ENCODE data around the gene ALK.

ALK gene

GRCh38 chr2:29516767-29517166, 404.6 kb downstream of the ALK start:
- no peak overlapping the region for H3K27ac ChIP-seq
- H3K79me2 ChIP-seq (ENCODE audit: insufficient read depth, low read depth), result no peaks in the 10 kb centered on the region
- no peak overlapping the region for H2AFZ ChIP-seq (ENCODE audit: low read depth)
- no peak overlapping the region for H3K4me3 ChIP-seq (IDR thresholded peaks at IDR 0.05; ENCODE audit: insufficient read depth, low read depth, low read length)
- no peaks in the 10 kb centered on the region for H3K27me3 ChIP-seq (ENCODE audit: insufficient read depth, low read depth)
- H4K20me1 ChIP-seq (ENCODE audit: insufficient read depth), result no peaks in the 10 kb centered on the region
- H3K9ac ChIP-seq, result no peak overlapping the region
- H3K36me3 ChIP-seq (ENCODE audit: insufficient read depth), result no peaks in the 10 kb centered on the region
- H3K4me1 ChIP-seq (ENCODE audit: low read depth, poor library complexity, severe bottlenecking), result no peaks in the 10 kb centered on the region
- no peak for TF ChIP-seq CTCF (conservative IDR thresholded peaks at IDR 0.05; ENCODE audit: low read depth, low read length)
- H3K4me2 ChIP-seq, result no peak overlapping the region

GRCh38 chr2:29509878-29510277, 411.5 kb downstream of the ALK start:
- Histone ChIP-seq H3K9ac (no peak overlapping the region), H3K4me3 (IDR thresholded peaks at IDR 0.05; ENCODE audit: insufficient read depth, low read depth, low read length) (no peak overlapping the region), H4K20me1 (ENCODE audit: insufficient read depth) (no peaks in the 10 kb centered on the region), H3K27ac (no peak overlapping the region), H3K4me2 (no peak overlapping the region), H3K36me3 (ENCODE audit: insufficient read depth) (no peaks in the 10 kb centered on the region), H3K4me1 (ENCODE audit: low read depth, poor library complexity, severe bottlenecking) (no peaks in the 10 kb centered on the region), H2AFZ (ENCODE audit: low read depth) (no peak overlapping the region), H3K27me3 (ENCODE audit: insufficient read depth, low read depth) (no peaks in the 10 kb centered on the region), H3K79me2 (ENCODE audit: insufficient read depth, low read depth) (no peaks in the 10 kb centered on the region)
- no peak for TF ChIP-seq CTCF (conservative IDR thresholded peaks at IDR 0.05; ENCODE audit: low read depth, low read length)

- no peak for TF ChIP-seq CTCF (conservative IDR thresholded peaks at IDR 0.05; ENCODE audit: low read depth, low read length)
- H4K20me1 ChIP-seq (ENCODE audit: insufficient read depth), result no peaks in the 10 kb centered on the region
- H3K27me3 ChIP-seq (ENCODE audit: insufficient read depth, low read depth), result no peaks in the 10 kb centered on the region
- no peak overlapping the region for H3K9ac ChIP-seq
- no peaks in the 10 kb centered on the region for H3K4me1 ChIP-seq (ENCODE audit: low read depth, poor library complexity, severe bottlenecking)
- H3K79me2 ChIP-seq (ENCODE audit: insufficient read depth, low read depth), result no peaks in the 10 kb centered on the region
- no peaks in the 10 kb centered on the region for H3K36me3 ChIP-seq (ENCODE audit: insufficient read depth)
- H3K4me2 ChIP-seq, result no peak overlapping the region
- H3K4me3 ChIP-seq (IDR thresholded peaks at IDR 0.05; ENCODE audit: insufficient read depth, low read depth, low read length), result no peak overlapping the region
- H2AFZ ChIP-seq (ENCODE audit: low read depth), result no peak overlapping the region
- no peak overlapping the region for H3K27ac ChIP-seq
Observed at GRCh38 chr2:29509397-29509796, 412.0 kb downstream of the ALK start.

GRCh38 chr2:29504746-29505145, 416.6 kb downstream of the ALK start:
- Histone ChIP-seq H3K9ac (no peak overlapping the region), H3K27me3 (ENCODE audit: insufficient read depth, low read depth) (no peaks in the 10 kb centered on the region), H4K20me1 (ENCODE audit: insufficient read depth) (no peaks in the 10 kb centered on the region), H3K79me2 (ENCODE audit: insufficient read depth, low read depth) (no peaks in the 10 kb centered on the region), H3K4me2 (no peak overlapping the region), H2AFZ (ENCODE audit: low read depth) (no peak overlapping the region), H3K4me3 (IDR thresholded peaks at IDR 0.05; ENCODE audit: insufficient read depth, low read depth, low read length) (no peak overlapping the region), H3K27ac (no peak overlapping the region), H3K36me3 (ENCODE audit: insufficient read depth) (no peaks in the 10 kb centered on the region), H3K4me1 (ENCODE audit: low read depth, poor library complexity, severe bottlenecking) (no peaks in the 10 kb centered on the region)
- no peak for TF ChIP-seq CTCF (conservative IDR thresholded peaks at IDR 0.05; ENCODE audit: low read depth, low read length)
